GM19372 (cell line): ENCODE measurements around the gene MMS19.

Source experiments
- ATAC-seq: cut with Tn5 transposase; IDR thresholded peaks from one replicate; pipeline ENCODE4 v1.9.1; 2021; ENCODE audit warnings: mild to moderate bottlenecking, low read depth, moderate library complexity; ENCODE audit not compliant: unreplicated experiment

The MMS19 gene

GRCh38 chr10:97466755-97467154, 31.5 kb downstream of the MMS19 start:
- ATAC-seq, result no peak

DNA sequence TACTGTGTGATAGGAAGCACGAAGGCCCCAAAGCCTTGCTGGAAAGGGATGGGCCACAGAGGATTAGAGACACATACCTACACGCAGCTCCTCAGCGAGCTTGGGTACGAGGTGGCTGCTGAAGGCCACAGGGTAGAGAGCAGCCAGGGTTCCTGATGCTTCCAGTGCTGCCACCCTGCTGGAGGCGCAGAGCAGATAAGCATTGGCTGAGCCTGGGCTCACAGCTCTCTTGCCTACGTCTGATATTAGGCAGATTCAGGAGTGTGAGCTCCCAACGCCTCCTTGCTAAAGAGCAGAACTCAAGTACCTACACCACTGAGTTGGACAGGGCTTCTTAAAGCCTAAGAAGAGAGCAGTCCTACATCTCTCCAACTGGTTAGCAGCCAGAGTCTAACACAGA, 32.2 kb downstream of the MMS19 start:
- no peak for ATAC-seq

DNA sequence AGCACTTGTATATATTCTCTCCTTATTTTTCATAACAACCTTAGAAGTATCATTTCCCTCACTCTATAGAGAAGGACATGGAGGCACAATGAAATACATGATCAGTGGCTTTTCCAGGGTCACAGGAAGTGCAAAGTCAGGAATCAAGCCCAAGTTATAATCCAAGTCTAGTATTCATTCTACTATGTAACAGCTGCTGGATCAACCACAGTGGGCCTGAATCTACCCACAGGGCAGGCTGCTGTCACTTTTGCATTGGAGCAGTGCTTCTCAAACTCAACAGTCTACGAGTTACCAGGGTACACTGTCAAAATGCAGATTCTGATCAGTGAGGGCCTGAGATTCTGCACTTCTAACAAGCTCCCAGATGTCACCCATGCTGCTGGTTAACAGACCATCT, 34.0 kb downstream of the MMS19 start:
- ATAC-seq, result no peak

DNA sequence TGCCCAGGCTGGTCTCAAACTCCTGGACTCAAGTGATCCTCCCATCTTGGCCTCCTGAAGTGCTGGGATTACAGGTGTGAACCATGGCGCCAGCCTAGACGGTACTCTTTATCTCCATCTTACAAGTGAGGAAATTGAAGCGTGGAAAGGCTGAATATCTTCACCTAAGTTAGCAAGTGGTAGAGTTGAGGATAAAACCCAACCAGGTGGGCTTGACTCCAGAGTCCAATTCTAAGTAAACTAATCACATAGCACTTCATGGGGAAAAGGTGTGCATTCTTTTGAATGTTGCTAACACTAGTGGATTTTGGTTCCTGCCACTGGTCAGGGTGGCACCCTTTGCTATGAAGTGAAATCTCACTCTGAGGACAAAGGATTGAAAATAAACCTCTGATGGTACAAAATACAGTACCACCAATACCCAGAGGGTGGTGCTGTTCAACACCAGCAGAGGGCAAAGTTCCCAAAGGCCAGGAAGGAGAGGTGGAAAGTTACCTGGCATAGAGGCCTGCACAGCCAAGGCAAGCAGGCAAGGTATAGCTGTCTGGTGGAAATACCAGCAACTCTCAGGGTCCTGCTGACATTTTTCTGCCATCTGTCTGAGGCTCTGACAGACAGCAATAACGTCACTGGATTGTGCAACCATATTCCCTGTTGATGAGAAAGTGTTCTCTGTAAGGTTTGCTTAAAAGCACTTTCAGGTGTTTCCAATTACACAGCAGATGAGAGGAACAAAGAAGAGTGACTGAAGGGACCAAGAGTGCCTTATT, 34.7 kb downstream of the MMS19 start:
- no peak for ATAC-seq

GRCh38 chr10:97462309-97462708, 35.9 kb downstream of the MMS19 start:
- no peak for ATAC-seq

GRCh38 chr10:97459933-97460332, 38.3 kb downstream of the MMS19 start:
- ATAC-seq, result no peak

GRCh38 chr10:97459111-97459510, 39.1 kb downstream of the MMS19 start:
- ATAC-seq, result no peak

DNA sequence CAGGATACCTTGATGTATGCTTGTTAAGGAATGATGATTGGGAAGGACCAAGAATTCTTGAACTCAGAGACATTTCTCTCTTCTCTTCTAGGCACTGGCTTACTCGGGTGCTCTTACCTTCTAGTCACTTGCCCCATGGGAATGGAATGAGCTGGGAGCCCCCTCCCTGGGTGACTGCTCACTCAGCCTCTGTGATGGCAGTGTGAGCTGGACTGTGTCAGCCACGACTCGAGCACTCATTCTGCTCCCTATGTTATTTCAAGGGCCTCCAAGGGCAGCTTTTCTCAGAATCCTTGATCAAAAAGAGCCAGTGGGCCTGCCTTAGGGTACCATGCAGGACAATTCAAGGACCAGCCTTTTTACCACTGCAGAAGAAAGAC, 41.5 kb downstream of the MMS19 start:
- ATAC-seq, result no peak

GRCh38 chr10:97456034-97456685, 42.1 kb downstream of the MMS19 start:
- ATAC-seq, result no peak

DNA sequence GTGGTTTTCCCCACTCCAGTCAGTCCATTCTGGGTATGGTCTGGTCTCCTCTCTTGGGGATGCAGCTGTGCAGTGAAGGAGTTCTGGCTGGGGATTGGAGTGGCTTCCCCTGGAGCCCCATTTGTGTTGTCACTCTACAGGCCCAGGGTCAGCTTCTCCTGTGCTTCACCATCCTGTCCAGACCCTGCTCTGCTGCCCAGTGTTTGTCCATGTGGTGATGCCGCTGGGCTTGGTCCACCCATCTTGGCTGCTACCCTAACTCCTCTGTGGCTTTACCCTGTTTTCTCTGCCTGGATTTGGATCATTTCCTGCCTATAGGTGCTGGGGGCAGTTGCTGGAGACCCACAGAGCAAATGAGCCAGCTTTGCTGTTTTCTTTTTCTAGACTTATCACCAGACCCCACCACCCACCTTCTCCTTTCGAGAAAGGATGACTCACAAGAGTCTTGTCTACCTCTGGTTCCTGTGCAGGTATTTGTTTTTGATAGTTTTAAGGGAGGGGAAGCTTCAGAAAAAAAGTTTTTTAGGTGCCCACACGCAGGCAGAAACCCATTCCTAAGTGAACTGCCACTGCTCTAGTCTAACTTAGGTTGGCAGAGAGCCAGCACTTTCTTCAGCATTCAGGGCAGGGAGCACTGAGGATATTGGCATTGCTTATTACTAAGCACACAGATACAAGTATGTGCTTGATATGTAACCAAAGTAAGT, 43.7 kb downstream of the MMS19 start:
- no peak for ATAC-seq

GRCh38 chr10:97452352-97452751, 45.9 kb downstream of the MMS19 start:
- no peak for ATAC-seq

GRCh38 chr10:97451605-97452004, 46.6 kb downstream of the MMS19 start:
- ATAC-seq, result no peak

DNA sequence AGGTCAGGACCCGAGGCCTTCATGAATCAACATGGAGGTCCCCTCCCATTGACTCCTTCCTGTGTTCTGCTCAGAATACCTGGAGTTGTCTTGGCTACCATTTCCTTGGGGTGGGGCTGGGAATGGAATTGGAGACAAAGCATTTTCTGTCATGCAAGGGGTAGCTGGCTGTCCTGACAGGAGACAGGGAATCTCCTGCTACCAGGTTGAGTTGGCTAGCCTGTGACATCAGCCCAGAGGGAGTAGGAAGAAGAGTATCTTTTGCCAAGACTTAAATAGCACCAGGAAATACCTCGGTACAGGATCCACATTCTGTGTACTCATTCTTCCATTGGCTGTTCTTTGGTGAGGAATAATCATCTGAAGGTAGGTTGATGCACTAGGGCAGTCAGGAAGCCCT, 47.4 kb downstream of the MMS19 start:
- no peak for ATAC-seq

DNA sequence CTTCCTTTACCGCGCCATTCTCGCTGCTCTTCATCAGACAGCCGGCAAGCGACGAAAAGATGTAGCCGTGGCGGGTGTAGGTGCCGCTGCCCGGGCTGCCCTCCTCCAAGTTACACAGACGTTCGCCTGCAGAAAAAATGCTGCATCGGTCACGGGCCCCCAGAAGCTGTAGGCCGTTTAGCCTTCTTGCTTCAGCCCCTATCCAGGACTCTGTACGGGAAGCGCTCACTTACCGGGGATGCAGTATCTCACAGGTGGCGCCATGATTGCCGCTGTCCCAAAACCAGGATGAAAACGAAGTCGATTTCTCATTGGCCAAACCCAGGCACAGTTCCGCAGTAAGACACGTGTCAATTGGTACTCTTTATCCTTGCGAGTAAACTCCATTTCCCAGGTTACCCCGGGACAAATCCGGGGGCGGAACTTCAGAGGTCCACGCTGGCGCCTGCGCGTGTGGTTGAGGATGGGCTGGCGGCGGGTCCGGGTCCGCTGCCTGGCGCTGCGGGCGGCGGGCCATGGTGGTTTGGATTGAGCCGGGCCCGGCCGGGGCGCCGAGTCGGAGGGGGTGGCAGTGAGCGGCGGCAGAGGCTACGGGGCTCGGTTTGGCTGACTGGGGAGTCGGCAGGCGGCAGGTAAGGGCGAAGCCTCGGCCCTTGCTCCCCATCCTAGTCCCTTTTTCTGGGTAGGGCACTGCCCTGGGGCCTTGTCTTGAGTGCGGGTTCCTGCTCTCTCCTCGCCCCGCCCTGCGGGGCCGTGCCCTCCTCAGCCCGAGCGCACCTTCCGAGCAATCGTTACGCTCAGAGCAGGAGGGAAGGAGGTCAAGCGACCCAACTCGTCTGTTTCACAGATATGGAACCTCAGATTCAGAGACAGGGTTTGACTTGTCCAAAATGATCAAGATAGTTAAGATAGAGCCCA, 52.2 kb downstream of the MMS19 start, which contains the start of the genes EXOSC1 and ZDHHC16:
Gene EXOSC1 (minus strand): TSS at position 285 of the 918 bp plus-strand sequence. CDS start 21 bp downstream, at position 264.
Gene ZDHHC16 (plus strand): TSS at position 454 of the 918 bp plus-strand sequence. CDS start 5,501 bp downstream, outside the sequence.
- ATAC-seq, result peak; percentile 95

- no peak for ATAC-seq
Observed at GRCh38 chr10:97445357-97445721, 52.9 kb downstream of the MMS19 start.

DNA sequence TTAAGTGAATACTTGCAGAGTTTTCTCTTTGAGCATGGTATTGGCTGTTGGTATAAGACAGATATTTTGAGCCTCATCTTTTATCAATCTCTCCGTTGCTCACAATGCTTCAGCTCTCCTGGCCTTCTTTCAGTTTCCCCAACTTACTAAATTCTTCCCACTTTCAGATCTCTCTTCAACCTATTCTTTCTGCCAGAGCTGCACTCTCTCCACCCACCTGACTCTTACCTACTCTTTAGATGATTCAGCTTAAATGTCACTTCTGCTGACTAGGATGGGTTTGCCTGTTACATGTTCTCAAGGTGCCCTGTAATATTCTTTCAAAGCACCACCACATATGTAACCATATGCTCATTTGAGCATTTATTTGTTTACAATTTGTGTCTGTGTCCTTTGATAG, 54.0 kb downstream of the MMS19 start:
- ATAC-seq, result no peak

GRCh38 chr10:97442277-97442676, 55.9 kb downstream of the MMS19 start:
- ATAC-seq, result no peak

GRCh38 chr10:97435211-97435610, 63.0 kb downstream of the MMS19 start:
- ATAC-seq, result no peak

DNA sequence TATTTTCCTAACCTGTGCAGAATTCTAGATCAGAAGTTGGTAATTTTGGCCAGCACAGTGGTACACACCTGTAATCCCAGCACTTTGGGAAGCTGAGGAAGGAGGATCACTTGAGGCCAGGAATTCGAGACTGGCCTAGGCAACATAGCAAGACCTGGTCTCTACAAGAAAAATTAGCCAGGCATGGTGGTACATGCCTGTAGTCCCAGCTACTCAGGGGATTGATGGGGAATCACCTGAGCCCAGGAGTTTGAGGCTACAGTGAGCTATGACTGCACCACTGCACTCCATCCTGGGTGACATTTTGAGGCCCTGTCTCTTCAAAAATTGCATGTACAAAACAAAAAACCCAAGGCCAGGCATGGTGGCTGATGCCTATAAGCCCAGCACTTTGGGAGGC, 63.7 kb downstream of the MMS19 start:
- ATAC-seq, result no peak

- no peak for ATAC-seq
Observed at GRCh38 chr10:97434055-97434454, 64.2 kb downstream of the MMS19 start.
